Suprapubic skin (tissue), 3 donors: ENCODE measurements around the gene GPR146.

Experiments used
- POLR2A ChIP-seq, 2 donors: fragments of 450-650 bp; IDR thresholded peaks; one replicate each; pipeline ENCODE4 v1.6.1; 2017; ENCODE audit warnings: antibody characterized with exemption in 2 of 2, mild to moderate bottlenecking in 2 of 2, moderate library complexity in 2 of 2
- TF ChIP-seq, protein P1 (sequence below), 2 donors: fragments of 200-600 bp in 1 of 2; fragments of 450-650 bp in 1 of 2; sonication (generic) in 1 of 2; IDR thresholded peaks; one replicate each; pipeline ENCODE4 v1.5.1; 2016 to 2019; ENCODE audit warnings: antibody characterized with exemption in 2 of 2, mild to moderate bottlenecking in 1 of 2, moderate library complexity in 1 of 2

DNA sequence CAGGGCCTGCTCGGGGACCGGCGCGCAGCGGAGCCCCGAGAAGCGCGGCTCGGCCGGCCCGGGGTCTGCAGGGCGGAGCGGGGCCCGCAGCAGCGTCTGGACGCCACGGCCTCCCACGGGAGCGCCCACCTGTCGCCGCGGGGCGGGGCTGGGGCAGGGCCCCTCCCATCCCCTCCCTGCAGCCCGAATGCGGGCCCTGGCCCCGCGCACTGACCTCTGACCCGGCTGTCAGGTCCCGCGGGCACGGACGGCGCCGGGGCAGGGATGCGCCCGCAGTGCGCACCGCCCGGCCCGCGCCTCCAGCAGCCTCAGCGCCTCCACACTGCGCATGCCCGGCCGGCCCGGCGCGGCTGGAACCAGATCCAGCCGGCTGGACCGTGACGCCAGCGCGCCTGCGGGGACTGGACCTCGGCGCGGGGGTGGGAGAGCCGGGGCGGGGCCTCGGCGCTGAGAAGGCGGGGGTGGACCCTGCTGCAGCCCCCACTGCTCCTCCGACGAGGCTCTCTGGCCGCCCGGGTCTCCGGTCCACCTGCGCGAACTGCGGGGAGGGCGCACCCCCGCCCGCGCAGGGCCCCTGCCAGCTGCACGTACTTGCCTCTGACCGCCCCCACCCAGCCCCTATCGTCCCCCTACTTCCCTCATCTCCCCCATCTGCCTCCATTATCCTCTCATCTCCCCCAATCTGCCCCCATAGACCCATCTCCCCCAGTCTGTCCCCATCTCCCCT lies 16.1 kb upstream of the GPR146 start:
- peak in 1 of 2 donors; percentile 33 for TF ChIP-seq POLR2A (IDR thresholded peaks at IDR 0.05)
- TF ChIP-seq, protein P1, sequence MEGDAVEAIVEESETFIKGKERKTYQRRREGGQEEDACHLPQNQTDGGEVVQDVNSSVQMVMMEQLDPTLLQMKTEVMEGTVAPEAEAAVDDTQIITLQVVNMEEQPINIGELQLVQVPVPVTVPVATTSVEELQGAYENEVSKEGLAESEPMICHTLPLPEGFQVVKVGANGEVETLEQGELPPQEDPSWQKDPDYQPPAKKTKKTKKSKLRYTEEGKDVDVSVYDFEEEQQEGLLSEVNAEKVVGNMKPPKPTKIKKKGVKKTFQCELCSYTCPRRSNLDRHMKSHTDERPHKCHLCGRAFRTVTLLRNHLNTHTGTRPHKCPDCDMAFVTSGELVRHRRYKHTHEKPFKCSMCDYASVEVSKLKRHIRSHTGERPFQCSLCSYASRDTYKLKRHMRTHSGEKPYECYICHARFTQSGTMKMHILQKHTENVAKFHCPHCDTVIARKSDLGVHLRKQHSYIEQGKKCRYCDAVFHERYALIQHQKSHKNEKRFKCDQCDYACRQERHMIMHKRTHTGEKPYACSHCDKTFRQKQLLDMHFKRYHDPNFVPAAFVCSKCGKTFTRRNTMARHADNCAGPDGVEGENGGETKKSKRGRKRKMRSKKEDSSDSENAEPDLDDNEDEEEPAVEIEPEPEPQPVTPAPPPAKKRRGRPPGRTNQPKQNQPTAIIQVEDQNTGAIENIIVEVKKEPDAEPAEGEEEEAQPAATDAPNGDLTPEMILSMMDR (IDR thresholded peaks at IDR 0.05), result no peak
